SJCRH30 (cell line): ENCODE data around the gene HJV. TPM values are rescaled to one million over a fixed set of nuclear protein-coding genes. Genes with fewer than 3 reads are reported as not detected.

Experiments used
- DNase-seq, 2 experiments: peaks; one replicate each; pipeline ENCODE4 v3.0.0-alpha.2; 2015 to 2020
- H3K27ac ChIP-seq: fragments of 250-450 bp; sonication (Bioruptor Pico); 2 replicates; pipeline ENCODE4 v1.5.1; 2020; ENCODE audit warnings: mild to moderate bottlenecking, moderate library complexity
- H3K27me3 ChIP-seq: fragments of 250-450 bp; sonication (Bioruptor Pico); 2 replicates; pipeline ENCODE4 v1.5.1; 2020; ENCODE audit warnings: mild to moderate bottlenecking, moderate library complexity
- H3K36me3 ChIP-seq: fragments of 250-450 bp; sonication (Bioruptor Pico); 2 replicates; pipeline ENCODE4 v1.5.1; 2020; ENCODE audit warnings: mild to moderate bottlenecking, moderate library complexity
- H3K4me1 ChIP-seq: fragments of 250-450 bp; sonication (Bioruptor Pico); 2 replicates; pipeline ENCODE4 v1.5.1; 2020; ENCODE audit warnings: mild to moderate bottlenecking, moderate library complexity
- H3K4me3 ChIP-seq: fragments of 250-450 bp; sonication (Bioruptor Pico); 2 replicates; pipeline ENCODE4 v1.5.1; 2020; ENCODE audit warnings: mild to moderate bottlenecking, moderate library complexity
- H3K9me3 ChIP-seq: fragments of 250-450 bp; sonication (Bioruptor Pico); replicated peaks from 2 replicates; pipeline ENCODE4 v1.5.1; 2020; ENCODE audit warnings: mild to moderate bottlenecking, moderate library complexity
- total RNA-seq: library from RNA; depleted of rRNA; stranded (reverse); fragments of >200 nt; shearing (Covaris generic); gene quantifications from 2 replicates; pipeline ENCODE4 v1.2.3, GENCODE V29; 2014

Gene HJV
- total RNA-seq, 1 experiment from 2014 or later = 0.10 TPM

DNA sequence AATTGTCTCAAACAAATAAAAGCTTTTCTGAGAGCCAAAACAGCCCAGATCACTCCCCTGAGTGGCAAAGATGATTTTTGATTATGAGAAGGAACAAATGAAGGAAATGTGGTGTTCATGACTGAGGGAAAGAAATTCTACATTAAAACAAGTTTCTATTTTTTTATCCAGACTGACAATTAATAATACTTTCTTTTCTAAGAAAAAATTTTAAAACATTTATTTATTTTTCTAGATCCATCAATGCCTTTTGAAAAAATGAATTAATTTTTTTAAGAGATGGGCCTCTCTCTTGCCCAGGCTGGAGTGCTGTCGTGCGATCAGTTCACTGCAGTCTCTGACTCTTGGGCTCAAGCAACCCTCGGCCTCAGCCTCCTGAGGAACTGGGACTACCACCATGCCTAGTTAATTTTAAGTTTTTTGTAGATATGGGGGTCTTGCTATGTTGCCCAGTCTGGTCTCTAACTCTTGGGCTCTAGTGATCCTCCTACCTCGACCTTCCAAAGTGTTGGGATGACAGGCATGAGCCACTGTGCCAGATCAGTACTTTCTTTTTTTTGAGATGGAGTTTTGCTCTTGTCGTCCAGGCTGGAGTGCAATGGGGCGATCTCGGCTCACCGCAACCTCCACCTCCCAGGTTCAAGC, 13.9 kb downstream of the HJV start:
- no peak for DNase-seq
- no peaks in the 10 kb centered on the region for H3K9me3 ChIP-seq
- peaks cover 3% of the 10 kb centered on the region for H3K4me1 ChIP-seq
- no peaks in the 10 kb centered on the region for H3K27me3 ChIP-seq
- no peak overlapping the region for H3K4me3 ChIP-seq
- no peaks in the 10 kb centered on the region for H3K36me3 ChIP-seq
- no peak overlapping the region for H3K27ac ChIP-seq

- Histone ChIP-seq H3K36me3 (no peaks in the 10 kb centered on the region), H3K9me3 (no peaks in the 10 kb centered on the region), H3K27ac (no peak overlapping the region), H3K4me1 (peaks cover 21% of the 10 kb centered on the region), H3K4me3 (no peak overlapping the region), H3K27me3 (no peaks in the 10 kb centered on the region)
- DNase-seq = no peak
Measured at GRCh38 chr1:146001709-146002108, 19.8 kb downstream of the HJV start.

DNA sequence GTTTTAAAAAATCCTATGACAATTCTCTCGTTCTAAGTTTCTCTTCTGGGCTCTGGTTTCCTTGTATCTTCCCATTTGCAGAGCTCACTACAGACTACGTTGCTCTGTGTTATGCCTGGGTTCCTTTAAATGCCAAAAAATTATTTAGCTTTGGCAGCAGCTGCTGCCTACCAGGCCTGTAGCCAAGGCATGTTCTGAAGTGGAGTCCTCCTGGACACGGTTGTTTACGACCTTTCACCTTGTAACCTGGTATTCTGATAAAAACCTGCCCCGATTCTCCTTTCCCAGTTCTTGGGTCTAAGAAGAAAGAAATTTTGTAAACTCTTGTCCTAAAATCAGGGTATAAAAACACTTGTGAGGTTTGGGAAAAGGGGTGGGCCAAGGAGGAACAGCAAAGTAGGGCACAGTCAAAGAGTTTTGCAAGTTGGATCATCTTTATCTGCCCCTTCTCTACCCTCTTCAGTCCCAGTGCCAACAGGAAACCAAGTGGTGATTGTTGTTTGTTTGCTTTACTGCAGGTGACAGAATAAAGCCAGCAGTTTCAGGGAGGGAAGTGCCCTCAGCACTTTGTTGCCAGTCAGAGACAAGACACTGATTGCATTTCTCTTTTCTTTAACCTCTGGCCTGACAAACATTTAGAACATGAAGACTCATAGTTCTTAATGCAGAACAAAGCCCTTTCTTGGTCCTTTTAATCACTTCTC, 22.1 kb downstream of the HJV start:
- H3K4me1 ChIP-seq = peaks cover 24% of the 10 kb centered on the region
- no peaks in the 10 kb centered on the region for H3K9me3 ChIP-seq
- DNase-seq = peak; percentile 46 to 67
- H3K27ac ChIP-seq = peak overlapping the region; percentile 77
- peaks cover 10% of the 10 kb centered on the region for H3K36me3 ChIP-seq
- H3K4me3 ChIP-seq = peak overlapping the region; percentile 4; the same call in 1 of the 2 replicates
- H3K27me3 ChIP-seq = no peaks in the 10 kb centered on the region

DNA sequence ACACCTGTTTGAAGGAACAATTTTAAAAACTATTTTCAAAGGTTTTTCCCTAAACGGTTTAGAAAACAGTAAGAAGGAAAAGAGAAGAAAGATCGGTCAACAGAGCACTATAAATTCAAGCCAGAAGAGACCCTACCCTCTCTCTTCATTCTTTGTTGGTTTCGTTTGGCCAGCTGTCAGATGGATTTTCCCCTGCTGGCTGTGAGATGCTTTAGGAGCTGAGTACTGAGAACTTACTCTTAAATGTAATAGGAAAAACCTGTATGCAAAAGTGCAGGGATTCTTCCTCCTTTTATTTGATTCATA, 23.9 kb downstream of the HJV start:
- Histone ChIP-seq H3K36me3 (peaks cover 28% of the 10 kb centered on the region), H3K9me3 (no peaks in the 10 kb centered on the region), H3K27ac (peak overlapping the region; percentile 80), H3K27me3 (no peaks in the 10 kb centered on the region), H3K4me3 (peak overlapping the region; percentile 72), H3K4me1 (peaks cover 29% of the 10 kb centered on the region)
- peak in 1 of 2 experiments; percentile 62 for DNase-seq

DNA sequence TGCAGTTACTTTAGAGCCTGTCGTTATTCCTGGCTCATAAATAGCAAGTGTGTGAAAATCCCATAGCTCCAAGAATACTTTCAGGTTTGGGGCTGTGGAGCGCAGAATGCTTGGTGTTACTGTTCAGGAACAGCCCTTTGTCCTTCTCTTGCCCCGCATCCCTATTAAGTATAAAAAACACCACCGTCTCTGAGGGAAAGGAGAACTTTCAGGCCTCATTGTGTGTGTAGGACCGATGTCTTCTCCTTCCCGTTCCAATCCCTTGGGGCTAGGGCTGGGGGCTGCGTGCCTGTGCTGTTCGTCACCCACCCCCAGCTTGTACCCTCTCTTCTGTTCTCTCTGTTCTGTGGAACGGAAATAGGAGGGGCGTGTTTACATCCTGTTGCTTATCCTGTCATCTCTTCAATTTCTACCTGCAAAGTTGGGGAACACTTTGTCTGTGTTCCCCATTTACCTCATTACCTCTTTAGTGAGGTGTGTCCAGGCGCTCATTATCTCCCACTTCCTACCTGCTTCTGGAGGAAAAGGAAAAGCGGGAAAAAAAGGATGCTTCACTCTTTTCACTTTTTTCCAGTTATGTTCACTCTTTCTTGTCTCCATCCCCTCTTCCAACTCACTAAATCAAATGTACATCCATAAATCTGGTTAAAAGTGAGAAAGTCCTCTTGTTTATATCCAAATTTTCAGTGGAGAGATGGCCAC, 24.4 kb downstream of the HJV start:
- DNase-seq = peak; percentile 51 to 52

GRCh38 chr1:145996433-145997015, 25.0 kb downstream of the HJV start, which contains the start of gene TXNIP:
Gene TXNIP (minus strand): TSS chr1:145996579. CDS start chr1:145996266, 313 bp downstream.
- Histone ChIP-seq H3K9me3 (no peaks in the 10 kb centered on the region), H3K36me3 (peaks cover 36% of the 10 kb centered on the region), H3K27ac (peak within 1 kb of the TSS; percentile 80), H3K27me3 (no peaks in the 10 kb centered on the region), H3K4me1 (peaks cover 29% of the 10 kb centered on the region), H3K4me3 (peak within 1 kb of the TSS; percentile 72)
- peak; percentile 97 to 98 for DNase-seq

More for the DNA sequence above, 24.4 kb downstream of the HJV start:
- H3K27me3 ChIP-seq = no peaks in the 10 kb centered on the region
- peak overlapping the region; percentile 80 for H3K27ac ChIP-seq
- peaks cover 29% of the 10 kb centered on the region for H3K4me1 ChIP-seq
- no peaks in the 10 kb centered on the region for H3K9me3 ChIP-seq
- peaks cover 33% of the 10 kb centered on the region for H3K36me3 ChIP-seq
- peak overlapping the region; percentile 72 for H3K4me3 ChIP-seq

- H3K27me3 ChIP-seq = no peaks in the 10 kb centered on the region
- peak overlapping the region; percentile 80 for H3K27ac ChIP-seq
- peak in 1 of 2 experiments; percentile 24 for DNase-seq
Measured at GRCh38 chr1:145995964-145996432, 25.5 kb downstream of the HJV start.

DNA sequence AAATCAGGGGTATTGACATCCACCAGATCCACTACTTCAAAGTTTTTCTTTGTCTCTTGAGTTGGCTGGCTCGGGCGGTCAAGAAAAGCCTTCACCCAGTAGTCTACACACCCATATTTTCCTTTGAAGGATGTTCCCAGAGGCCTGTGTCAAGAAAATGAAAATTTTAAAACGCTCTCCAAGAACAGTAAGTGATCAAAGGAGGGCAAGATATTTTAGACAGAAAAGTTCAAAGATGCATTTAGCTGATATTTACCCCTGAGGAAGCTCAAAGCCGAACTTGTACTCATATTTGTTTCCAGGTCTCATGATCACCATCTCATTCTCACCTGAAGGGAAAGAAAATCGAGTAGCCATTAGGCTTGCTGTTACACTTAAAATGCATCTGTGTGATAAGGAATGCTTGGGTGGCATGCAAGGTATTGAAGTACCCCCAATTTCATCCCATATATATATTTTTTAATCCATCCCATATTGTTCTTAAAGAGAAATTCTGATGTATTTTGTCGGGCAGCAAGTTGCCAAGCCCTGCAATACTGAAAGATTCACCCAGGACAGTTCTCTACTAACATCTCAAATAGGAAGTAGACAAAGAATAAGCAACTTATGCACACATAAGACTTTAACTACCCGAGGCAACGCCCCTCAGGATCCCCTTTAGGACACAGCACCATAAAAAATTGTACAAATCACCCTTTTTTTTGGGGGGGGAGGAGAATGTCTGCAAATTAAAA, 26.2 kb downstream of the HJV start:
- Histone ChIP-seq H3K9me3 (no peaks in the 10 kb centered on the region), H3K4me3 (peak overlapping the region; percentile 72), H3K36me3 (peaks cover 36% of the 10 kb centered on the region), H3K4me1 (peaks cover 29% of the 10 kb centered on the region), H3K27me3 (no peaks in the 10 kb centered on the region), H3K27ac (no peak overlapping the region; the same call in 1 of the 2 replicates)
- no peak for DNase-seq

More at GRCh38 chr1:145995964-145996432, 25.5 kb downstream of the HJV start:
- peaks cover 36% of the 10 kb centered on the region for H3K36me3 ChIP-seq
- peaks cover 29% of the 10 kb centered on the region for H3K4me1 ChIP-seq
- H3K9me3 ChIP-seq = no peaks in the 10 kb centered on the region
- peak overlapping the region; percentile 72 for H3K4me3 ChIP-seq

- Histone ChIP-seq H3K4me1 (peaks cover 24% of the 10 kb centered on the region), H3K36me3 (peaks cover 36% of the 10 kb centered on the region), H3K4me3 (peak overlapping the region; percentile 72), H3K9me3 (no peaks in the 10 kb centered on the region), H3K27me3 (no peaks in the 10 kb centered on the region), H3K27ac (no peak overlapping the region)
- no peak for DNase-seq
Measured at GRCh38 chr1:145994391-145995120, 27.0 kb downstream of the HJV start.

- DNase-seq = no peak
- H3K27me3 ChIP-seq = no peaks in the 10 kb centered on the region
- H3K36me3 ChIP-seq = peaks cover 36% of the 10 kb centered on the region
- H3K27ac ChIP-seq = no peak overlapping the region
- no peaks in the 10 kb centered on the region for H3K9me3 ChIP-seq
- H3K4me3 ChIP-seq = peak overlapping the region; percentile 72
- H3K4me1 ChIP-seq = peaks cover 18% of the 10 kb centered on the region
Measured at GRCh38 chr1:145993618-145994390, 27.7 kb downstream of the HJV start.

- no peak for DNase-seq
- Histone ChIP-seq H3K4me3 (no peak overlapping the region), H3K36me3 (peaks cover 36% of the 10 kb centered on the region), H3K9me3 (no peaks in the 10 kb centered on the region), H3K27me3 (no peaks in the 10 kb centered on the region), H3K27ac (no peak overlapping the region), H3K4me1 (peaks cover 11% of the 10 kb centered on the region)
Measured at GRCh38 chr1:145992958-145993617, 28.4 kb downstream of the HJV start.

DNA sequence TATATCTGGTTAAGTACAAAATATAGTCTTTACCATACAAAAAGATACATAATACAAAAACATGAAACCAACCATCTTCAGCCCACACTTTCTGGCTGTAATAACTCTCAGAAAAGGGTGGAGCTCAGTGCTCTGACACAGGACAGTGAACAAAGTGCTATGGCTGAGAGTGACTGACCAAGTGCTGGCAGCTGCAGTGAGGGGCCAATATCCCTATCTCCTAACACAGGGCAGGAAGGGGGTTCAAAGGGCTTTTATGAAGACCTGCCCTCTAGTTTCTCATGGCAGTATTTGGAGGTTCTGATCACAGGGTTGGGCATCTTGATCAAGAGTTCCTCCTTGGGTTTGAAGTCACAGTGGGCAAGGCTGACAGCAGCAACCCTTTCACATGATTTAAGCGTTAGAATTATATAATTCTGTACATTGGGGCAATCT, 29.0 kb downstream of the HJV start:
- Histone ChIP-seq H3K27ac (no peak overlapping the region), H3K36me3 (peaks cover 36% of the 10 kb centered on the region), H3K9me3 (no peaks in the 10 kb centered on the region), H3K27me3 (no peaks in the 10 kb centered on the region), H3K4me3 (no peak overlapping the region), H3K4me1 (peaks cover 7% of the 10 kb centered on the region; the same call in 1 of the 2 replicates)
- no peak for DNase-seq
